K562 (cell line): ENCODE measurements around the gene RALA. TPM values are rescaled to one million over a fixed set of nuclear protein-coding genes. Genes with fewer than 3 reads are reported as not detected.

ENCODE experiments used
- ATAC-seq: fragments of 200-7000 bp; cut with Tn5 transposase; 3 replicates; pipeline ENCODE4 v1.9.1; 2020; ENCODE audit warnings: moderate library complexity
- BruUV-seq: library from RNA; stranded (reverse); fragments of 400-500 nt; replicated peaks from 2 replicates; lab custom pipeline; 2021; lab: Mats Ljungman, UMichigan
- CTCF ChIA-PET: fragments of 300-600 bp; formaldehyde crosslinking; extraction: SDS; loops from one replicate; lab custom pipeline; 2021; ENCODE audit warnings: low intra/inter-chr PET ratio; lab: Yijun Ruan, JAX
- POLR2A ChIA-PET: fragments of 300-600, 350-650 bp; sonication (Branson Sonifier 250); formaldehyde crosslinking; extraction: SDS; loops from one replicate; lab custom pipeline; 2021; ENCODE audit warnings: antibody characterized with exemption, inconsistent platforms; lab: Yijun Ruan, JAX
- DNase-seq, 4 experiments: peaks; one replicate each; pipeline versions ENCODE4 v3.0.0 to v3.0.0-alpha.2; 2011 to 2018; ENCODE audit warnings: low spot score in 3 of 4, mixed read lengths in 3 of 4; ENCODE audit errors: extremely low read depth in 1 of 4
- FAIRE-seq: peaks from 2 replicates; lab custom pipeline; 2011; peaks lifted over from hg19 to GRCh38; lab: Jason Lieb, UNC
- H2AFZ ChIP-seq: 2 replicates; pipeline ENCODE4 v1.6.0; 2011; ENCODE audit warnings: low read depth, low read length, control low read depth, inconsistent platforms
- H3K27ac ChIP-seq: fragments of 200-600 bp; 3 replicates; pipeline ENCODE4 v1.8.0; 2011; ENCODE audit warnings: low read depth, mild to moderate bottlenecking, control low read depth, inconsistent platforms, low read length, moderate library complexity, mixed read lengths; ENCODE audit errors: extremely low read depth
- H3K27me3 ChIP-seq, 2 experiments: fragments of 300-600 bp in 1 of 2; 2 replicates in 1 of 2; 3 replicates in 1 of 2; pipeline versions ENCODE4 v1.6.0 to v1.8.0; 2011; ENCODE audit warnings: inconsistent platforms in 2 of 2, low read length in 2 of 2, mild to moderate bottlenecking in 1 of 2, mixed read lengths in 1 of 2, moderate library complexity in 1 of 2; ENCODE audit not compliant: control insufficient read depth in 2 of 2, insufficient read depth in 2 of 2
- H3K36me3 ChIP-seq: fragments of 300-600 bp; 3 replicates; pipeline ENCODE4 v1.8.0; 2011; ENCODE audit warnings: mild to moderate bottlenecking, low read length, inconsistent platforms; ENCODE audit not compliant: control insufficient read depth, insufficient read depth
- H3K4me1 ChIP-seq, 2 experiments: fragments of 200-600 bp in 1 of 2; replicated peaks in 1 of 2; 2 replicates in 1 of 2; 3 replicates in 1 of 2; pipeline versions ENCODE4 v1.5.1 to v1.8.0; 2011; ENCODE audit warnings: inconsistent platforms in 2 of 2, low read length in 2 of 2, mild to moderate bottlenecking in 1 of 2, mixed read lengths in 1 of 2, moderate library complexity in 1 of 2; ENCODE audit not compliant: control insufficient read depth in 2 of 2, insufficient read depth in 2 of 2
- H3K4me2 ChIP-seq: 2 replicates; pipeline ENCODE4 v1.6.1; 2011; ENCODE audit warnings: low read length, control low read depth, inconsistent platforms, mixed read lengths; ENCODE audit not compliant: insufficient read depth
- H3K4me3 ChIP-seq: fragments of 200-600 bp; sonication (generic), shearing (Covaris generic); 2 replicates; pipeline ENCODE4 v1.5.1; 2016; ENCODE audit warnings: control low read depth, inconsistent platforms
- H3K79me2 ChIP-seq: fragments of 200-600 bp; 3 replicates; pipeline ENCODE4 v1.8.0; 2011; ENCODE audit warnings: low read length, inconsistent platforms; ENCODE audit not compliant: control insufficient read depth, insufficient read depth
- H3K9ac ChIP-seq, 2 experiments: 2 replicates each; pipeline versions ENCODE4 v1.6.0 to v1.6.1; 2011; ENCODE audit warnings: low read depth in 2 of 2, low read length in 2 of 2, control low read depth in 1 of 2, inconsistent platforms in 1 of 2, mild to moderate bottlenecking in 1 of 2, mixed read lengths in 1 of 2; ENCODE audit not compliant: insufficient read depth in 1 of 2
- H3K9me1 ChIP-seq: one replicate; pipeline ENCODE4 v1.6.0; 2011; ENCODE audit warnings: inconsistent platforms, mild to moderate bottlenecking, low read length, moderate library complexity; ENCODE audit not compliant: control insufficient read depth, insufficient read depth
- H3K9me3 ChIP-seq: replicated peaks from 2 replicates; pipeline ENCODE4 v1.5.1; 2011; ENCODE audit warnings: low read depth, low read length, inconsistent platforms; ENCODE audit not compliant: control insufficient read depth, insufficient read depth
- H4K20me1 ChIP-seq: replicated peaks from 2 replicates; pipeline ENCODE4 v1.6.1; 2011; ENCODE audit warnings: low read length, inconsistent platforms, mixed read lengths; ENCODE audit not compliant: control insufficient read depth, insufficient read depth
- TBL1XR1 ChIP-seq, 2 experiments: IDR thresholded peaks; 2 replicates each; pipeline ENCODE4 v1.6.1; 2012; ENCODE audit warnings: improper control_type of control experiment in 2 of 2, low read length in 2 of 2, mild to moderate bottlenecking in 1 of 2
- THRA ChIP-seq: fragments of 450-650 bp; IDR thresholded peaks from 2 replicates; pipeline ENCODE4 v1.6.1; 2017; ENCODE audit warnings: mild to moderate bottlenecking, moderate library complexity
- ZNF785 ChIP-seq: fragments of 250-450 bp; sonication (Bioruptor Pico); IDR thresholded peaks from 2 replicates; pipeline ENCODE4 v1.4.0; 2020; ENCODE audit warnings: mild to moderate bottlenecking
- WGBS: fragments of 100-300 bp; shearing (Covaris generic); methylation state at CpG from one replicate; pipeline ENCODE4 v1.1.6; 2016; ENCODE audit warnings: low coverage, mixed read lengths; ENCODE audit not compliant: insufficient coverage; ENCODE audit errors: missing lambda C conversion rate; 5-methylcytosine and 5-hydroxymethylcytosine counted together
- in situ Hi-C: fragments of 300-500 bp; cut with MboI; formaldehyde crosslinking; loops from 4 replicates; pipeline ENCODE4 v1.15.0; 2018; ENCODE audit warnings: inconsistent platforms, mixed read lengths
- intact Hi-C: fragments of 100-400 bp; cut with micrococcal nuclease; formaldehyde crosslinking; loops from 2 replicates; pipeline ENCODE4 v1.14.2; 2022
- polyA plus RNA-seq, 8 experiments: library from polyadenylated mRNA; depleted of rRNA in 4 of 8; stranded (reverse) in 5 of 8; unstranded in 3 of 8; fragments of >200 nt; fragmentation: Nextera tagmentation in 2 of 8; fragmentation: Illumina TruSeq in 1 of 8; extraction: Ambion mirVana in 2 of 8; extraction: Trizol in 1 of 8; gene quantifications; 2 replicates each; pipeline versions ENCODE4 v1.2.1 to v1.2.3, GENCODE V29; 2011 to 2014; ENCODE audit warnings: inconsistent platforms in 1 of 8, missing spikeins in 1 of 8
- total RNA-seq, 7 experiments: library from RNA; depleted of rRNA in 6 of 7; stranded (reverse); fragments of >200 nt in 6 of 7; fragmentation: Illumina TruSeq in 2 of 7; extraction: Trizol in 2 of 7; gene quantifications; 2 replicates each; pipeline versions ENCODE4 v1.2.1 to v1.2.3, GENCODE V29; 2011 to 2021; ENCODE audit warnings: low replicate concordance in 1 of 7
- TF ChIP-seq, protein P1 (sequence below): sonication (generic); formaldehyde crosslinking; IDR thresholded peaks from 2 replicates; pipeline ENCODE4 v1.8.0; 2022; ENCODE audit warnings: missing genetic modification reagents, mild to moderate bottlenecking, borderline replicate concordance

The RALA gene
- total and polyA plus RNA-seq, 9 of the 15 experiments (the other 6 are each of a cell fraction or from before 2014, with no cell fraction given), result 7.2 to 28.0 (median 25.7) TPM

- Histone ChIP-seq H3K79me2 (no peaks in the 10 kb centered on the region), H3K27ac (no peak overlapping the region), H2AFZ (no peak overlapping the region), H3K4me1 (peaks cover 12 to 14% of the 10 kb centered on the region in 2 experiments; a peak in 3 of 5 replicates), H3K36me3 (no peaks in the 10 kb centered on the region), H3K9ac (no peak overlapping the region), H4K20me1 (no peaks in the 10 kb centered on the region; the same call in 1 of the 2 replicates), H3K4me3 (no peak overlapping the region), H3K4me2 (no peak overlapping the region), H3K9me1 (no peaks in the 10 kb centered on the region), H3K9me3 (no peaks in the 10 kb centered on the region), H3K27me3 (no peaks in the 10 kb centered on the region)
- ATAC-seq (no peak), DNase-seq (no peak), FAIRE-seq (no peak)
- WGBS, result 23% methylated on average over 2 of the region's 2 CpGs
- in situ Hi-C loops (no loop called here), intact Hi-C loops (no loop called here)
- POLR2A ChIA-PET, result interaction anchor here (0.9 to 1.7 kb wide), 3 partner anchors 12 to 151 kb away, joined by 4 read pairs; no protein-coding TSS in a partner anchor
- CTCF ChIA-PET, result no interaction called here
- TF ChIP-seq, protein P1, sequence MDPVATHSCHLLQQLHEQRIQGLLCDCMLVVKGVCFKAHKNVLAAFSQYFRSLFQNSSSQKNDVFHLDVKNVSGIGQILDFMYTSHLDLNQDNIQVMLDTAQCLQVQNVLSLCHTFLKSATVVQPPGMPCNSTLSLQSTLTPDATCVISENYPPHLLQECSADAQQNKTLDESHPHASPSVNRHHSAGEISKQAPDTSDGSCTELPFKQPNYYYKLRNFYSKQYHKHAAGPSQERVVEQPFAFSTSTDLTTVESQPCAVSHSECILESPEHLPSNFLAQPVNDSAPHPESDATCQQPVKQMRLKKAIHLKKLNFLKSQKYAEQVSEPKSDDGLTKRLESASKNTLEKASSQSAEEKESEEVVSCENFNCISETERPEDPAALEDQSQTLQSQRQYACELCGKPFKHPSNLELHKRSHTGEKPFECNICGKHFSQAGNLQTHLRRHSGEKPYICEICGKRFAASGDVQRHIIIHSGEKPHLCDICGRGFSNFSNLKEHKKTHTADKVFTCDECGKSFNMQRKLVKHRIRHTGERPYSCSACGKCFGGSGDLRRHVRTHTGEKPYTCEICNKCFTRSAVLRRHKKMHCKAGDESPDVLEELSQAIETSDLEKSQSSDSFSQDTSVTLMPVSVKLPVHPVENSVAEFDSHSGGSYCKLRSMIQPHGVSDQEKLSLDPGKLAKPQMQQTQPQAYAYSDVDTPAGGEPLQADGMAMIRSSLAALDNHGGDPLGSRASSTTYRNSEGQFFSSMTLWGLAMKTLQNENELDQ, result no peak
- TF ChIP-seq TBL1XR1 (IDR thresholded peaks at IDR 0.05; ENCODE audit: low read length in 2 of 2) (no peak), ZNF785 (CRISPR knock-in tag) (no peak), THRA (no peak)
- no TSS peak for BruUV-seq
Measured at GRCh38 chr7:39734633-39735004, 111.2 kb downstream of the RALA start.
